Raji (cell line): ENCODE results near the gene L3MBTL1.

Source experiments
- POLR2A ChIP-seq: IDR thresholded peaks from 2 replicates; pipeline ENCODE4 v1.6.1; 2011; ENCODE audit warnings: low read depth, low read length, control low read depth; ENCODE audit not compliant: insufficient read depth

The L3MBTL1 gene

DNA sequence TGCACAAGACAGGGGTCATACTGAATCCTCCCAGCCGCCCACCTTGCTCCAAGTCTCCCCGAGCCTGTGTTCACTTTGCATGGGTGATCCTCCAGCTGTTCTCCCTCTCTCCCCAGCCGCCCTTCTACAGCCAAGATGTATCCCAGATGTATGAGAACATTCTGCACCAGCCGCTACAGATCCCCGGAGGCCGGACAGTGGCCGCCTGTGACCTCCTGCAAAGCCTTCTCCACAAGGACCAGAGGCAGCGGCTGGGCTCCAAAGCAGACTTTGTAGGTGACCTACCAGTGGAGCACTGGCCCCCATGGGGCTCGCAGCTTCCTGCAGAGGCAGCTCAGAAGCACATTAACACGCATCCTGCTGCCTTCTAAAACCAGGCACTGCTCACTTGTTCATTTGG is 68.6 kb downstream of the L3MBTL1 start:
- no peak for TF ChIP-seq POLR2A

DNA sequence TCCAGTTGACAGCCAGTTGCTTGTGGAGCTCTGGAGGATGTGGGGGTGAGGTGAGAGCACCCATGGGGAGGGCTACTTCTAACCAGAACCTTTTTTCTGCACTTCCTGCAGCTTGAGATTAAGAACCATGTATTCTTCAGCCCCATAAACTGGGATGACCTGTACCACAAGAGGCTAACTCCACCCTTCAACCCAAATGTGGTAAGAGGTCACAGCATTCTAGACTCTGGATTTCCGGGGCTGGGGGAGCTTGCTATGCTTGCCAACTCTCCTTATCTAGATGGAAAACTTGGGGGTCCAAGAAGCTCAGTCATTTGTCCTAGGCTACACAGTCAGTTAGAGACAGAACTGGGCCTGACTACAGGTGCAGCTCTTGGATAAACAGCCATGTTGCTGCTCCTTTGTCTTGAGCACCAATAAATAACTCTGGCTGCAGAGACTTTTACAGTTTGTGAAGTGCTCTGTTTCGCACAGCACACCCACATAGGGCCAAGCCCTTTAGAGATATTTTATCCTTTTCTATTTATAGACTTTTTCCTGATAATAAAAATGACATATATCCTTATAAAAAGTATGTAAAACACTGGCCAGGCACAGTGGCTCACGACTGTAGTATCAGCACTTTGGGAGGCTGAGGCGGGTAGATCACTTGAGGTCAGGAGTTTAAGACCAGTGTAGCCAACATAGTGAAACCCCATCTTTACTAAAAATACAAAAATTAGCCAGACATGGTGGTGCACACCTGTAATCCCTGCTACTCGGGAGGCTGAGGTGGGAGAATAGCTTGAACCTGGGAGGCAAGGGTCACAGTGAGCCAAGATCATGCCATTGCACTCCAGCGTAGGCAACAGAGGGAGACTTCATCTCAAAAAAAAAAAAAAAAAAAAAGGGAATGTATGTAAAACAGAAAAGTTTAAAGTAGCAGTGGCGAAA is 72.6 kb downstream of the L3MBTL1 start:
- no peak for TF ChIP-seq POLR2A

DNA sequence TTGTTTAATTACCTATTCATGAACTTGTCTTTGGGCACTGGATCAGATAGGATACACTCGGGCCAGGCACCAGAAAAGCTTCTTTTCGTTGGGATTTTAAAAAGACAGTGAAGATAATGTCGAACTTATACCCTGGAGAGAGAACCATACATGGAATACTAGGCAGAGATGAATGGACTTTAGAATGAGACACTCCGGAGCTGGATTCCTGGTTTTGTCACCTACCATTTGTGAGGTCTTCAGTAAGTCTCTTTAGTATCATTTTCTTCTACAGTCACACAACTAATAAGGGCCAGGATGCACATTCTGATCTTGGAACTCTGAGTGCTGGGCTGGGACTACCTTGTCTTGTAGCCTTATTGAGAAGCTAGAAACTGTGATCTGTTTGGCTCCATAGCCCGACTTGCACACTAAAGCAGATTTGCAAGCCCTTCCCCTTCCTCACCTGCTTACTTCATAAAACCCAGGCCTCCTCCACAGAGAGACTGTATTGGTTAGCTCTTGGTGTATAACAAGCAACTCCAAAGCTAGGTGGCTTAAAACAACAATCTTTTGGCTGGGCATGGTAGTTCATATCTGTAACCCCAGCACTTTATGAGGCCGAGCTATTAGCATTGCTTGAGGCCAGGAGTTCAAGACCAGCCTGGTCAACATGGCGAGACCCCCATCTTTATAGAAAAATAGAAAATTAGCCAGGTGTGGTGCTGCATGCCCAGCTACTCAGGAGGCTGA is 75.8 kb downstream of the L3MBTL1 start:
- no peak for TF ChIP-seq POLR2A

DNA sequence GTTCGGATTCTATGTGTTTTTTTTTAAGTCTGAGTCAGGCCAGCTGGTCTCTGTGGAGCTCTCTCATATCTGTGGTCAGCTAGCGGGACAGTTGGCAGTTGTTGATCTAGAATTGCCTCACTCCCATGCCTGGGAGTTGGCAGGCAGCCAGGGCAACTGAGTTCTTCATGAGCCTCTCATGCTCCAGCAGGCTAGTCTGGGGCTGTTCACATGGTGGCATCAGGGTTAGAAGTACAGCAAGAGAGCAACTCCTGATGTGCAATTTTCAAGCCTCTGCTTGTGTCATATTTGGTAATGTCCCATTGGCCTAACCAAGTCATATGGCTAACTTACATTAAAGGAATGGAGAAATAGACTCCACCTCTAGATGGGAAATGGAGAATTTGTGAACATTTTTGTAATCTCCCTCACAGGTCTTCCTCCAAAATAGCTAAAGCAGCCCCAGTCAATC is 76.5 kb downstream of the L3MBTL1 start:
- TF ChIP-seq POLR2A, result no peak

DNA sequence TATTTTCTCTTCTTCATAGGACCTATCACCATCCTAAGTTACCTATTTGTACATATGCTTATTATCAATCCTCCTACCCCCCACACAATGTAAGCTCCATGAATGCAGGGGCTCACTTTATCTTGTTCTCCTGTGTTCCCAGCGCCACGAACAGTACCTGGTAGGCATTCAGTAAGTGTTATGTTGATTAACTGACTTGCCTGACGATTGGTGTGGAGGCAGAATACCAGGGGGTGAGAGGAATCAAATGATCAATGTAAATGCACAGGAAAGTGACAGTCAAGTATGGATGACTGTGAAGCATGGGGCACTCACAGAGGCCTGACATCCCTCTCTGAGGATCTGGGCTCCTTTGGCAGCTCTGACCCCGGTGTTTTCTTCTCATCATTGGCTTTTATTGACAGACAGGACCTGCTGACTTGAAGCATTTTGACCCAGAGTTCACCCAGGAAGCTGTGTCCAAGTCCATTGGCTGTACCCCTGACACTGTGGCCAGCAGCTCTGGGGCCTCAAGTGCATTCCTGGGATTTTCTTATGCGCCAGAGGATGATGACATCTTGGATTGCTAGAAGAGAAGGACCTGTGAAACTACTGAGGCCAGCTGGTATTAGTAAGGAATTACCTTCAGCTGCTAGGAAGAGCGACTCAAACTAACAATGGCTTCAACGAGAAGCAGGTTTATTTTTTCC is 77.1 kb downstream of the L3MBTL1 start:
- TF ChIP-seq POLR2A, result no peak

DNA sequence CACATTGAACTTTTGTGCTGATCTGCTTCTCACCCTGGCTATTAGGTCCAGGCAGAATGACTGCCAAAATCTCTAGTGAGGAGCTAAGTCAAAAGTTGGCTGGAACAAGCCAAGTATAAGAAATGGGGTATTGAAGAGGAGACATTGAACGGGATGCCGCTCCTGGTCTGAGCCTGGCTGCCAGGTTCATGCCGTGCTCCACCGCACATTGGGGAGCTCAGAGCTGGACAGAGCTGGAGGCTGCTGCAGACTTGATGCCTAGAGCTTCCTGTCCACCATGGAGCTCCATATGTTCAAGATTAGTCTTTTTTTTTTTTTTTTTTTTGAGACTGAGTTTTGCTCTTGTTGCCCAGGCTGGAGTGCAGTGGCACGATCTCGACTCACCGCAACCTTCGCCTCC is 79.1 kb downstream of the L3MBTL1 start:
- no peak for TF ChIP-seq POLR2A

DNA sequence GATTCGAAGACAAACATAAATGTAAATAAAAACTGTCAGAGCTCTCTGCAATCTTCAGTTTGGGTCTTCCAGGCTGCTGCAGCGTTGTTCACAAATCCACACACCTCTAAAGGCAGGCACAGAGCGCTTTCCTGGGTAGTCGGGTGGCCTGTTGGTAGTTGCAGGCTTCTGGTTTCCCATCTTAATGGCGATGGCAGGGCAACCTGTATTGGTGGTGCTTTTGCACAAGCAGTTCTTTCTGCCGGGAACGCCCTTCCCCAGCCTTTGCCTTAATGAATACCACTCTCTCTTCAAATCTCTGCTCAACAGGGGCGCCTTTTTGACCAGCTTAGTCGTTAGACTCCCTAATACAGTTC is 82.5 kb downstream of the L3MBTL1 start:
- TF ChIP-seq POLR2A, result no peak

DNA sequence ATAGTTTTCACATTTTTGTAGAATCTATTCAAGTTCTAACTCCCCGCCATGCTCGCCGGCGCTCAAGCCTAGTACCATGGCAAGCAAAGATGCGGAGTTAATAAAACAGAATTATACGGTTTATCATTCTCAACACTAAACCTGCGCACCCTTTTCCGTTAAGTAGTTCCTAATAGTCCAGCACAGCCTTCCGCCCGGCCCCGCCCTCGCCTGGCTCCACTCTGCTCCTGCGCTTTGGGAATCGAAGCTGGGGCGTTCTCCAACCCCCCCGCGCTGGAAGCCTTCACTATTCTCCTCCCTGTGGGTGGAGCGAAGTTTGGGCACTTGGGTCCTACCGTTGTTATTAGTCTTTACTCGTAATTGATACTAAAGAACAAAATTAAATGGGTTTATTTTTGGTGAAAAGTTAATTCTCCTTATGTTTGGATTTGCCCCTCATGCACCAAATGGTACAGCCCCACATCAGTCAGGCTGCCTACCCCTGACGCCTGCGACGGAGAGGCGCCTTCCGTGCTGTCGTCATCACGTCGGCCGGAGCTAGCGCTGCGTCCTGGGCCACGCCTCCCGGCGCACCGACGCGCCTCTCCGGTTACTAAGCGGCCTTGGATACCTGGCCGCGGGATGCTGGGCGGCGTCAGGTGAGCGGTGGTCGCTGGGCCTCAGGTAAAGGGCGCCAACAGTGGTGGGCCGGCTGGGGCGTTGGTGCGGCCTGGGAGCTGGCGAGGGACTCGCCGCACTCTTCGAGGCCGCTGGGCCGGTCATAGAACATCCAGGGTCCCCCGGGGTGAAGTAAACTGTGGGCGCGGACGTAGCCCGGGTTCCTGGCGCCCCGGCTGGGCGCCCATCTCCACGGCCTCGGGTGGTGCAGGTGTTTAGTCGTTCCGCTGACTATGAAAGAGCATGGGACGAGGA is 83.2 kb downstream of the L3MBTL1 start, which contains the start of gene IFT52:
IFT52 (plus strand) TSS at position 546 of the 912 bp plus-strand sequence. CDS start 3,762 bp downstream, outside the sequence.
- peak; percentile 76 for TF ChIP-seq POLR2A
